Osteoblast (primary cell): Measurements from ENCODE around the gene PRPH. TPM values are rescaled to one million over a fixed set of nuclear protein-coding genes. Genes with fewer than 3 reads are reported as not detected.
A peak's percentile ranks its signal among the peaks of the same experiment; 100 is the strongest.

Experiments used
- DNase-seq: peaks from one replicate; pipeline ENCODE4 v3.0.0; 2011; ENCODE audit warnings: low spot score, mixed read lengths; ENCODE audit not compliant: insufficient read length; ENCODE audit errors: missing footprints
- H2AFZ ChIP-seq: 2 replicates; pipeline ENCODE4 v1.6.0; 2011; ENCODE audit warnings: mild to moderate bottlenecking, low read length
- H3K27ac ChIP-seq: 2 replicates; pipeline ENCODE4 v1.5.1; 2011; ENCODE audit warnings: mild to moderate bottlenecking, low read depth, low read length, moderate library complexity
- H3K27me3 ChIP-seq: 2 replicates; pipeline ENCODE4 v1.6.0; 2012; ENCODE audit warnings: mild to moderate bottlenecking, control low read depth, inconsistent platforms, low read length, moderate library complexity; ENCODE audit not compliant: insufficient read depth
- H3K36me3 ChIP-seq: 2 replicates; pipeline ENCODE4 v1.5.1; 2011; ENCODE audit warnings: mild to moderate bottlenecking, low read length, control low read depth, moderate library complexity; ENCODE audit not compliant: insufficient read depth
- H3K4me1 ChIP-seq: 2 replicates; pipeline ENCODE4 v1.5.1; 2011; ENCODE audit warnings: mild to moderate bottlenecking, low read length, control low read depth, moderate library complexity; ENCODE audit not compliant: insufficient read depth
- H3K4me2 ChIP-seq: 2 replicates; pipeline ENCODE4 v1.6.0; 2011; ENCODE audit warnings: mild to moderate bottlenecking, low read length; ENCODE audit not compliant: insufficient read depth
- H3K4me3 ChIP-seq: fragments of 200-600 bp; sonication (generic); 3 replicates; pipeline ENCODE4 v1.5.1; 2012; ENCODE audit warnings: mild to moderate bottlenecking, low read length, inconsistent platforms; ENCODE audit not compliant: insufficient read depth
- H3K79me2 ChIP-seq: 2 replicates; pipeline ENCODE4 v1.6.0; 2012; ENCODE audit warnings: mild to moderate bottlenecking, low read length, control low read depth, inconsistent platforms; ENCODE audit not compliant: insufficient read depth
- H3K9me3 ChIP-seq: 2 replicates; pipeline ENCODE4 v1.5.1; 2011; ENCODE audit warnings: low read depth, low read length, control low read depth
- H4K20me1 ChIP-seq: 2 replicates; pipeline ENCODE4 v1.6.0; 2012; ENCODE audit warnings: mild to moderate bottlenecking, low read length, control low read depth; ENCODE audit not compliant: insufficient read depth
- total RNA-seq: library from RNA; depleted of rRNA; stranded (reverse); fragments of >200 nt; gene quantifications from 2 replicates; pipeline ENCODE4 v1.2.3, GENCODE V29; 2012
- TF ChIP-seq, protein P1 (sequence below): IDR thresholded peaks from 2 replicates; pipeline ENCODE4 v1.5.1; 2011; ENCODE audit warnings: mild to moderate bottlenecking, low read depth, low read length, moderate library complexity; ENCODE audit errors: extremely low read depth

The PRPH gene
- total RNA-seq, 1 donor: under 0.01 TPM

DNA sequence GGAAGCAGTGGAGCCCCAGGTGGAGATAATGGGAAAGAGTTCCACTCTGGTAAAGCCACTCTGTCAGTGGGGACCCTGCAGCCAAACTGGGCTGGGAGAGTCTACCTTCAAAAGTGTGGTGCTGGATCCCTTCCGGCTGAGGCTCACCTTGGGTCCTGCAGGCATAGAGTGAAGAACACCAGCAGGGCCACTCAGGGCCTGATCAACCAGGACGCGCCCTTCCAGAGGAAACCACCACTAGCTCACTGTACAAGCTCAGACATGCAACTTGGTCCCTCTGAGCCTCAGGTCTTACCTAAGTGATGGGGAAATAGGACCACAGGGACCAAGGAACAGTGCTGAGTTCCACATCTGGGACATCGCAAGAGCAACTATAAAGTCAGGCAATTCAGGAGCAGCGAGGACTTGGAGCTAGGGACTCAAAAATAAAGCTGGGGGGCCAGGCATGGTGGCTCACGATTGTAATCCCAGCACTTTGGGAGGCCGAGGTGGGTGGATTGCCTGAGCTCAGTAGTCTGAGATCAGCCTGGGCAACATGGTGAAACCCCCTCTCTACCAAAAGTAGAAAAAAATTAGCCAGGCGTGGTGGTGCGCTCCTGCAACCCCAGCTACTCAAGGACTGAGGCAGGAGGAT lies 5.9 kb upstream of the PRPH start:
- H3K27me3 ChIP-seq: peaks cover 7% of the 10 kb centered on the region
- TF ChIP-seq, protein P1, sequence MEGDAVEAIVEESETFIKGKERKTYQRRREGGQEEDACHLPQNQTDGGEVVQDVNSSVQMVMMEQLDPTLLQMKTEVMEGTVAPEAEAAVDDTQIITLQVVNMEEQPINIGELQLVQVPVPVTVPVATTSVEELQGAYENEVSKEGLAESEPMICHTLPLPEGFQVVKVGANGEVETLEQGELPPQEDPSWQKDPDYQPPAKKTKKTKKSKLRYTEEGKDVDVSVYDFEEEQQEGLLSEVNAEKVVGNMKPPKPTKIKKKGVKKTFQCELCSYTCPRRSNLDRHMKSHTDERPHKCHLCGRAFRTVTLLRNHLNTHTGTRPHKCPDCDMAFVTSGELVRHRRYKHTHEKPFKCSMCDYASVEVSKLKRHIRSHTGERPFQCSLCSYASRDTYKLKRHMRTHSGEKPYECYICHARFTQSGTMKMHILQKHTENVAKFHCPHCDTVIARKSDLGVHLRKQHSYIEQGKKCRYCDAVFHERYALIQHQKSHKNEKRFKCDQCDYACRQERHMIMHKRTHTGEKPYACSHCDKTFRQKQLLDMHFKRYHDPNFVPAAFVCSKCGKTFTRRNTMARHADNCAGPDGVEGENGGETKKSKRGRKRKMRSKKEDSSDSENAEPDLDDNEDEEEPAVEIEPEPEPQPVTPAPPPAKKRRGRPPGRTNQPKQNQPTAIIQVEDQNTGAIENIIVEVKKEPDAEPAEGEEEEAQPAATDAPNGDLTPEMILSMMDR: no peak
- no peaks in the 10 kb centered on the region for H4K20me1 ChIP-seq
- DNase-seq: no peak
- H3K27ac ChIP-seq: no peak overlapping the region
- H3K79me2 ChIP-seq: no peaks in the 10 kb centered on the region
- H2AFZ ChIP-seq: no peak overlapping the region
- H3K36me3 ChIP-seq: no peaks in the 10 kb centered on the region
- H3K4me3 ChIP-seq: no peak overlapping the region
- no peaks in the 10 kb centered on the region for H3K4me1 ChIP-seq
- peaks cover 2% of the 10 kb centered on the region for H3K9me3 ChIP-seq
- H3K4me2 ChIP-seq: no peak overlapping the region

DNA sequence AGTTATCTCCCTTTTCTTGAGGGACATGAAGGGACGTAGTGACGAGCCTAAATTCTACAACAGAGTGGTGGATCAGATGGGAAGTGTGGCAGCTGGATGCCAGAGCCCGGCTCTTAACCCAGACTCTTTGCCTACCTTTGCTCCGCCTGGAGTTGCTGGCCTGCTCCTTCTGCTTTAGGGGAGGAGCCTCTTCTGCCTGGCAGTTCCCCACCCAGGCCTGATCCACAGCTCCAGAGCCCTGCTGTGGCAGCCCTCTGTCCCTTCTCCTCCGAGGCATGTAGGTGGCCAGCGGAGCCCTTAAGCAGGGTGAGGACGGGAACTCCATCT lies 2.3 kb upstream of the PRPH start:
- DNase-seq: no peak
- TF ChIP-seq, protein P1: no peak
- no peaks in the 10 kb centered on the region for H3K9me3 ChIP-seq
- no peak overlapping the region for H3K4me3 ChIP-seq
- no peaks in the 10 kb centered on the region for H3K79me2 ChIP-seq
- H4K20me1 ChIP-seq: no peaks in the 10 kb centered on the region
- H3K27ac ChIP-seq: no peak overlapping the region
- H3K36me3 ChIP-seq: no peaks in the 10 kb centered on the region
- no peaks in the 10 kb centered on the region for H3K4me1 ChIP-seq
- no peak overlapping the region for H2AFZ ChIP-seq
- H3K27me3 ChIP-seq: peaks cover 37% of the 10 kb centered on the region
- no peak overlapping the region for H3K4me2 ChIP-seq

DNA sequence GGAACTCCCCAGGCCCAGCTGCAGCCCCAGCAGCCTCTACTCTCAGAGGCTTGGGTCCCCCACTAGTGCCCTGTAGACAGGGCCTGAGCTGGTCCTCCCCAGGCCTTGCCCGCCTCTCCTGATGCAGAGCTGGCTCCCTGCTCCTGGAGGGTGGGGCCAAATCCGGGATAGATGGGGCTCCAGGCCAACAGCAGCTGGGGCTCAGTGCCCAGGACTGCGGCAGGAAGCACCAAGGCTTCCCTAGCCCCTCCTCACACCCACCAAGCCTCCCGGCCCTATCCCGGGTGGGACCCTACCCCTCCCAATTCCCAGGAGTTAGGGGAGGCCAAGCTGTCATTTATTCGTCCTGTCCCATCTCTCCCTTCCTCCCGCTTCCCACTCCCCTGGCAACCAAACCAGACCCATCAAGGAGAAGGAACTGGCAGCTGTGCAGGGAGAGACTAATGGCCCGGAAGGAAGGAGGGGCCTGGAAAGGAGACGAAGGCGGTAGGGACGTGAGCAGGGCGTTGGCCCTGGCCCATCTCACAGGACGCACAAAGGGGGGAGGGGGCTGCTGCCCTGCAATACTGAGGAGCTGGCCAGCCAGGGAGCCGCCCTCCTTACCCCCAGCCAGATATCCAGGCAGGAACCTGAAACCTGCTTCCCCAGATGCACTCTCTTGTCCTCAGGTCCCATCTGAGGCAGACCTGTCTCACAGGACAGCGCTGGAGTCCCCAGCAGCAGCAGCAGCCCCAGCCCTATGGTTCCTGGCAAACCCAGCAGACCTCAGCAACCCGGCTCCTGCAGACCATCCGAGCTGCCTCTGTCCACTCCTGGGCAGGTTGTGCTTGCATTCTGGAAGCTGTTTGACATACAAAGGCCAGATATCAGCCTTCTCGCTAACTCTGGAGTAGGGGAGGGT lies 1.6 kb upstream of the PRPH start:
- peak; percentile 79 for DNase-seq
- no peaks in the 10 kb centered on the region for H3K36me3 ChIP-seq
- H2AFZ ChIP-seq: no peak overlapping the region
- peaks cover 43% of the 10 kb centered on the region for H3K27me3 ChIP-seq
- no peaks in the 10 kb centered on the region for H4K20me1 ChIP-seq
- H3K4me1 ChIP-seq: no peaks in the 10 kb centered on the region
- TF ChIP-seq, protein P1: no peak
- H3K9me3 ChIP-seq: no peaks in the 10 kb centered on the region
- H3K27ac ChIP-seq: no peak overlapping the region
- H3K4me3 ChIP-seq: no peak overlapping the region
- no peaks in the 10 kb centered on the region for H3K79me2 ChIP-seq
- no peak overlapping the region for H3K4me2 ChIP-seq

DNA sequence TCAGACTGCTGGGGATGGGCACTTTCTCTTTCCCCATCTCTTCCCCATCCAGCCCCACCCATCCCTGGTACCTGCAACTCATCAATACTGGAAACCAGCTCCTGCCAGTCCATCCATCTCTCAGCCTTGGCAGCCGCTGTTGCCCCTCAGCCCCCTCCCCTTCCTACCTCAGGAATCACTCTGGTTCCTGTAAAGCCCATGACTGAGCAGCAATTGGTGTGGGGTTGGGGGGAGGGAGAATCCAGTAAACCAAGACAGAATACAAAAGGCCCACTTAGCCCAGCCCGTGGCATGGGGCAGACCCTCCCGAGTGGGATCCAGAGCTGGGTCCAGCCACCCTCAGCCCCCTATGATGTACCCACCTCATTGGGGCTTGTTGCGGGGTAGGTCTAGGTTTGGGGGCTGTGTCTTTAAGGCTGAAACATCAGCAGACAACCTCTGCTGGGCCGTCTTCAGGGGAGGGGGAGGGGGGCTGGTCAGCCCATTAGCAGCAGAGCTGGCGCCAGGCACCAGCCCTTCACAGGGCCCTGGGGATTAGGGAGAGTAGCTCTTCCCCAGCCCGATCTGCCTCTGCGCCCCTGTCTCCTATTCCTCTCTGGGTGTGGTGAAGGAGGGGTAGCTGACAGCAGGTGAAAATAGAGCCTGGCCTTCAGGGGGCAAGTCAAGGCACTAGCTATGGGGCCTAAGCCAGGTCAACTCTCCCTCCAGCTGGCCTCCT lies 702 bp upstream of the PRPH start:
- H3K4me3 ChIP-seq: no peak overlapping the region
- no peak overlapping the region for H3K27ac ChIP-seq
- no peak overlapping the region for H3K4me2 ChIP-seq
- no peaks in the 10 kb centered on the region for H4K20me1 ChIP-seq
- H2AFZ ChIP-seq: no peak overlapping the region
- H3K9me3 ChIP-seq: no peaks in the 10 kb centered on the region
- H3K79me2 ChIP-seq: no peaks in the 10 kb centered on the region
- TF ChIP-seq, protein P1: no peak
- DNase-seq: peak; percentile 68
- H3K4me1 ChIP-seq: no peaks in the 10 kb centered on the region
- no peaks in the 10 kb centered on the region for H3K36me3 ChIP-seq
- peaks cover 49% of the 10 kb centered on the region for H3K27me3 ChIP-seq
